ENCODE results near the gene TNFAIP8.
A peak's percentile ranks its signal among the peaks of the same experiment; 100 is the strongest.

Gene TNFAIP8

DNA sequence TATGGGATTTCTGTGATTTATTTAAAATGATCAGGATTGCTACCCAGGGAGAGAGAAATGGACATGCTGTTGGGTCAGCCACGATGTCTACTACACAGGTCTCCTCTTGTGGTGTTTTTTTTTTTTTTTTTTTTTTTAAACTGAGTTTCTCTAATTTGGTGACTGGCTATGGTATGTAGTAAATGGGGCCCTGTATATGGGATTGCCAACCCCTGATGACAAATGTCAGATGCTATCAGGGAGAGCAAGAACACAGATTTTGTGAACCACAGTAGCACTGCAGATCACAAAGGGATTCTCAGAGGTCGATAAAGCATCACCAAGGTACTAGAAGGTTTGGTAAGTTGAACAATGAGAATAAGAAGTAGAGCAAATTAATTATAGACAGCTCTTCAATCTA is 16.5 kb upstream of the TNFAIP8 start:
- H3K27ac ChIP-seq (ENCODE audit: insufficient read depth in 1 of 2, low read depth in 1 of 2, low read length in 2 of 2, poor library complexity in 1 of 2, severe bottlenecking in 2 of 2), result no peak overlapping the region
- WGBS (ENCODE audit: insufficient coverage), result 80% methylated on average over 2 of the region's 2 CpGs
- peaks cover 0 to 3% (median 0%) of the 10 kb centered on the region in 4 experiments for H3K36me3 ChIP-seq (ENCODE audit: control insufficient read depth in 4 of 4, insufficient read depth in 4 of 4, low read length in 3 of 4)
- CTCF ChIA-PET, result interaction anchor here (0.9 to 3.6 kb wide), 9 partner anchors 8 to 73 kb away, joined by 3 to 14 read pairs (median 4); partner anchors contain the start of gene TNFAIP8
- H3K4me1 ChIP-seq (ENCODE audit: control extremely low read depth in 1 of 4, control insufficient read depth in 4 of 4, insufficient read depth in 4 of 4, low read length in 3 of 4), result peaks cover 37 to 74% (median 57%) of the 10 kb centered on the region in 4 experiments
- H3K27me3 ChIP-seq (replicated peaks in 2 of 5; ENCODE audit: control insufficient read depth in 4 of 5, insufficient read depth in 5 of 5, low read length in 4 of 5), result no peaks in the 10 kb centered on the region
- DNase-seq, result no peak
- peaks cover 0 to 2% (median 0%) of the 10 kb centered on the region in 5 experiments for H3K9me3 ChIP-seq (ENCODE audit: control extremely low read depth in 1 of 5, control insufficient read depth in 4 of 5, insufficient read depth in 2 of 5, low read depth in 1 of 5, low read length in 4 of 5)
- POLR2A ChIA-PET, result no interaction called here
- no peak overlapping the region for H3K4me3 ChIP-seq (ENCODE audit: control insufficient read depth in 1 of 7, extremely low read depth in 1 of 7, insufficient read depth in 4 of 7, low read depth in 2 of 7, low read length in 6 of 7)

DNA sequence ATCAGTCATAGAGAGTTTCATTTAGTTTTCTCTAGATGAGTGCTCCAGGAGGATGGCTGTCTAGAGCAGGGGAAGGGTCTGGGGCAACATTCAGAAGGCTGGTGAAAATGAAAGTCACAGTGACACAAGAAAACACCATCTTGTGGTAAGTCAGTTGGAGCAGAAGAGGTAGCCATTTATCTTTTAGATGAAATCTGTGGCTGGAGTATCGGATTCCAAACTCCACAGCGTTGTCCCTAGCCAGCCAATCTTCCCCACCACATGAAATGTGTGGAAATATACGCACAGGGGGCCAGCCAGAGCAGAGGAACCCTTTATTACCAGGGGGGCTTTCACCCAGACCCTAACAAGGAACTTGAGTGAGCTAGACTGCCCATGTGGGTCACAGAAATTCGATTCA is 15.9 kb upstream of the TNFAIP8 start:
- peaks cover 0 to 2% (median 0%) of the 10 kb centered on the region in 5 experiments for H3K9me3 ChIP-seq (ENCODE audit: control extremely low read depth in 1 of 5, control insufficient read depth in 4 of 5, insufficient read depth in 2 of 5, low read depth in 1 of 5, low read length in 4 of 5)
- H3K4me3 ChIP-seq (ENCODE audit: control insufficient read depth in 1 of 7, extremely low read depth in 1 of 7, insufficient read depth in 4 of 7, low read depth in 2 of 7, low read length in 6 of 7), result peak overlapping the region in 2 of 7 experiments; percentile 3 to 25
- WGBS (ENCODE audit: insufficient coverage), result 41% methylated on average over 4 of the region's 4 CpGs
- peak overlapping the region in 1 of 2 experiments; percentile 28 for H3K27ac ChIP-seq (ENCODE audit: insufficient read depth in 1 of 2, low read depth in 1 of 2, low read length in 2 of 2, poor library complexity in 1 of 2, severe bottlenecking in 2 of 2)
- ChIA-PET POLR2A (interaction anchor here (1.1 kb wide), 1 partner anchor 56 kb away, joined by 3 read pairs; no protein-coding TSS in a partner anchor), CTCF (interaction anchor here (0.9 to 2.8 kb wide), 7 partner anchors 9 to 72 kb away, joined by 3 to 10 read pairs (median 8); partner anchors contain the start of gene TNFAIP8)
- H3K4me1 ChIP-seq (ENCODE audit: control extremely low read depth in 1 of 4, control insufficient read depth in 4 of 4, insufficient read depth in 4 of 4, low read length in 3 of 4), result peaks cover 37 to 79% (median 55%) of the 10 kb centered on the region in 4 experiments
- H3K36me3 ChIP-seq (ENCODE audit: control insufficient read depth in 4 of 4, insufficient read depth in 4 of 4, low read length in 3 of 4), result peaks cover 0 to 5% (median 0%) of the 10 kb centered on the region in 4 experiments
- H3K27me3 ChIP-seq (replicated peaks in 2 of 5; ENCODE audit: control insufficient read depth in 4 of 5, insufficient read depth in 5 of 5, low read length in 4 of 5), result no peaks in the 10 kb centered on the region
- DNase-seq, result peak in 2 of 3 donors; percentile 71 to 78

DNA sequence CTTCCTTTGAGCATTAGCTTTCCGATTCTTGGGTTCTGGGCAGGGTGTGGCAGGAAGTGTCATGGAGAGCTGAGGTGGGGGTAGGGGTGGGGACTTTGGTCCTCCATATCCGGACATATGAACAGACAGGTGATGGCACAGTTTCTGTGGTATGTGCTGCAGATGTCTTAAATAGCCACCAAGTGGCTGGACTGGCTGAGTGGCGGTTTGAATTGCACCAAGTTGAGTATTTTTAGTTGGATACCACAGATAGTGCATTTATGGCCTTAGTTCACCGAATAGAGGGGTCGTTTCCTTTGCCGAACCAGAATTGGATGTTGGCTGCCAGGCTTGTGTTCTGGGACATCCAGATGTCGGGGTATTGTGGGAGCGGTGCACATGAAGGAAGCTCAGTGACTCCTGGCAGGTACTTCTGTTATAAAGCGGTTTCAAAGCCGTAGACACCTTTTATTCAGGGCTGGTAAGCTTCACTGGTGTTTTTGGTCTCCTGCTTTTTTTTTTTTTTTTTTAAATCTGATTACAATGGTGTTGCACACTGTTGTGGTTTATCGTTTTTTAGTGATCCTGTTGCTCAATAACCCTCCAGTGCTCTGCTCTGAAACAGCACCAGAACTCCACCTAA is 15.1 kb upstream of the TNFAIP8 start:
- Histone ChIP-seq H3K4me1 (ENCODE audit: control extremely low read depth in 1 of 4, control insufficient read depth in 4 of 4, insufficient read depth in 4 of 4, low read length in 3 of 4) (peaks cover 39 to 84% (median 52%) of the 10 kb centered on the region in 4 experiments), H3K4me3 (ENCODE audit: control insufficient read depth in 1 of 7, extremely low read depth in 1 of 7, insufficient read depth in 4 of 7, low read depth in 2 of 7, low read length in 6 of 7) (no peak overlapping the region), H3K36me3 (ENCODE audit: control insufficient read depth in 4 of 4, insufficient read depth in 4 of 4, low read length in 3 of 4) (peaks cover 0 to 2% (median 0%) of the 10 kb centered on the region in 4 experiments), H3K27me3 (replicated peaks in 2 of 5; ENCODE audit: control insufficient read depth in 4 of 5, insufficient read depth in 5 of 5, low read length in 4 of 5) (no peaks in the 10 kb centered on the region), H3K27ac (ENCODE audit: insufficient read depth in 1 of 2, low read depth in 1 of 2, low read length in 2 of 2, poor library complexity in 1 of 2, severe bottlenecking in 2 of 2) (peak overlapping the region in 1 of 2 experiments; percentile 28), H3K9me3 (ENCODE audit: control extremely low read depth in 1 of 5, control insufficient read depth in 4 of 5, insufficient read depth in 2 of 5, low read depth in 1 of 5, low read length in 4 of 5) (peaks cover 0 to 2% (median 0%) of the 10 kb centered on the region in 5 experiments)
- peak in 1 of 3 donors; percentile 58 for DNase-seq
- ChIA-PET POLR2A (interaction anchor here (1.1 kb wide), 1 partner anchor 57 kb away, joined by 3 read pairs; no protein-coding TSS in a partner anchor), CTCF (interaction anchor here (0.9 to 2.8 kb wide), 8 partner anchors 10 to 72 kb away, joined by 3 to 10 read pairs (median 7); partner anchors contain the start of gene TNFAIP8)
- 86% methylated on average over 8 of the region's 11 CpGs for WGBS (ENCODE audit: insufficient coverage)

DNA sequence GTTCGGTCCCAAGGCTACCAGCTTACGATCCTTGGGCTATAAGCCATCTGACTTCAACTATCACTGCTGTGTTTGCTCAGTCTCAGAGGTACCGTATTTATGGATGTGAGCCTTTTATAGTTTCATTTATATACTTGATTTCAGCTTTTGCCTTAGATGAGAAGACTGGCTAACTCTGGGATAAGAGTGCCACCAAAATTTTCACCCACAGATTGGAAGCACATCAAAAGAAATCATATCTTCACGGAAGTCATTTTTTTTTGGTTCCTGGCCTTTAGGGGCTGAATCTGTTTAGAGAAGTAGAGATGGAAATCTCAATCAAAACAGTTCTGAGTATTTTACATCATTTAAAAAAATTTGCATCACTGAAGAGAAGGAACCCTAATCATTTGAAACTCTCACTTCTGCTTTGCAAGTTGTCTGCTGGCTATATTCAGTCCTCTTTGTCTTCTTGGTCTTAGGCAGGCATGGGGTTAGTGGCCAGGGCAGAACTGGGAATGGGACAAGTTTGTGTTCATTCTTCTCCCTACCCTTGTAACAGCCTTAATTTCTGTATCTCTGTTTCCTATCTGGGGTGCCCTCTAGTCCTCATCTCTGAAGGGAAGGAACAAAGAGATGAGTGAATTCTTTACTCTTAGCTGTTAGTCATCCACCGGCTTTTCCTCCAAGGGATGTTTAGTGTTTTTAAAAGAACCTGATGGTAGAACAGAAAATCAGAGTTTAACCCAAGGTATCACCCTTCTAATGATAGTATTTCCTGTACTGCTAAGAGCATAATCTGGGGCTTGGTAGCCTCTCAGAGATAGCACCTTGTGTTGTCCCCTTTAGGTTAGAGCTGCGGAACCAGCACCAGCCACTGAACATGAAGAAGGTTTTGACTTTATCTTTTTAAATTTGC is 14.1 kb upstream of the TNFAIP8 start:
- Histone ChIP-seq H3K27ac (ENCODE audit: insufficient read depth in 1 of 2, low read depth in 1 of 2, low read length in 2 of 2, poor library complexity in 1 of 2, severe bottlenecking in 2 of 2) (peak overlapping the region in 1 of 2 experiments; percentile 23), H3K36me3 (ENCODE audit: control insufficient read depth in 4 of 4, insufficient read depth in 4 of 4, low read length in 3 of 4) (peaks cover 0 to 7% (median 2%) of the 10 kb centered on the region in 4 experiments), H3K4me1 (ENCODE audit: control extremely low read depth in 1 of 4, control insufficient read depth in 4 of 4, insufficient read depth in 4 of 4, low read length in 3 of 4) (peaks cover 33 to 82% (median 53%) of the 10 kb centered on the region in 4 experiments), H3K4me3 (ENCODE audit: control insufficient read depth in 1 of 7, extremely low read depth in 1 of 7, insufficient read depth in 4 of 7, low read depth in 2 of 7, low read length in 6 of 7) (no peak overlapping the region), H3K9me3 (ENCODE audit: control extremely low read depth in 1 of 5, control insufficient read depth in 4 of 5, insufficient read depth in 2 of 5, low read depth in 1 of 5, low read length in 4 of 5) (peaks cover 0 to 2% (median 0%) of the 10 kb centered on the region in 5 experiments), H3K27me3 (replicated peaks in 2 of 5; ENCODE audit: control insufficient read depth in 4 of 5, insufficient read depth in 5 of 5, low read length in 4 of 5) (no peaks in the 10 kb centered on the region)
- ChIA-PET CTCF (interaction anchor here (1.0 to 2.8 kb wide), 8 partner anchors 11 to 71 kb away, joined by 3 to 10 read pairs (median 7); partner anchors contain the start of gene TNFAIP8), POLR2A (no interaction called here)
- WGBS (ENCODE audit: insufficient coverage), result 100% methylated on average over 2 of the region's 6 CpGs
- DNase-seq, result peak in 1 of 3 donors; percentile 52

DNA sequence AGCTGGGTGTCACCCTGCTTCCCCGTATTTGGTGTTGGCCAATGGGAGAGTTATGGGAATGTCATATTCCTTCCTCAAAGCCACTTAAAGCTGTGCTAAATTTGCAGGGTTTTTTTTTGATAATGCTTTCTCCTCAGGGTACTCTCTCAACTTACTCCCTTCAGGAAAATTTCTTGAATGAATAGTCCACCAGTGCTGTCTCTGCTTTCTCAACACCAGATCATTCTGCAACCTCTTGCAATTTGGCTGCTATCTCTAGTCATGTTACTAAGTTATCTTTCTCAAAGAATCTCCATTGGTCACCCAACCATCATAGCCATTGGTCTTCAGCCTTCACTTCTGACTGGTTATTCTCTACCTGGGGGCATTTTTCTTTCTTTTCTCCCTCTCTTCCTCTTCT is 13.4 kb upstream of the TNFAIP8 start:
- CTCF ChIA-PET, result interaction anchor here (1.0 to 2.7 kb wide), 3 partner anchors 15 to 69 kb away, joined by 3 to 12 read pairs (median 4); no protein-coding TSS in a partner anchor
- H3K4me3 ChIP-seq (ENCODE audit: control insufficient read depth in 1 of 7, extremely low read depth in 1 of 7, insufficient read depth in 4 of 7, low read depth in 2 of 7, low read length in 6 of 7), result no peak overlapping the region
- peaks cover 0 to 2% (median 0%) of the 10 kb centered on the region in 5 experiments for H3K9me3 ChIP-seq (ENCODE audit: control extremely low read depth in 1 of 5, control insufficient read depth in 4 of 5, insufficient read depth in 2 of 5, low read depth in 1 of 5, low read length in 4 of 5)
- no peak for DNase-seq
- WGBS (ENCODE audit: insufficient coverage), result no CpG with 5 or more reads among the region's 1 CpG
- POLR2A ChIA-PET, result no interaction called here
- H3K27me3 ChIP-seq (replicated peaks in 2 of 5; ENCODE audit: control insufficient read depth in 4 of 5, insufficient read depth in 5 of 5, low read length in 4 of 5), result no peaks in the 10 kb centered on the region
- H3K27ac ChIP-seq (ENCODE audit: insufficient read depth in 1 of 2, low read depth in 1 of 2, low read length in 2 of 2, poor library complexity in 1 of 2, severe bottlenecking in 2 of 2), result no peak overlapping the region
- H3K36me3 ChIP-seq (ENCODE audit: control insufficient read depth in 4 of 4, insufficient read depth in 4 of 4, low read length in 3 of 4), result peaks cover 0 to 7% (median 2%) of the 10 kb centered on the region in 4 experiments
- H3K4me1 ChIP-seq (ENCODE audit: control extremely low read depth in 1 of 4, control insufficient read depth in 4 of 4, insufficient read depth in 4 of 4, low read length in 3 of 4), result peaks cover 26 to 75% (median 47%) of the 10 kb centered on the region in 4 experiments

DNA sequence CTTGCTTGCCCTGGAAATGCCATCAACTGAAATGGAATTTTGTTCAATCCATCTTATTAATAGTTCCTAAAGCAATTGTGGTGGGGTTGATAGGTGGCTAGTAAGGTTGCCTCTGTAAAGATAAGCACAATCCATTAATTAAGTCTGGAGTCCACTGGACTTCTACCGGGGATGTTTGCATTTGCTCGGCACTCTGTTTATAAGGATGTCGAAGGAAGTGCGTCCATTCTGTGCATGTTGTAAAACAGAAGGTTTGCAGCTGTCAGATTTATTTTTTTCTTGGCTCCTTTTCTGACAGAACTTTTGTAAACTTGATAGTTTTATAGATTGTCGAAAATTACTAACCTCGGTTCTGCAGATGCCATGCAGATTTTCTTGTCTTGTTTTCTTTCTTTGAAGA is 12.8 kb upstream of the TNFAIP8 start:
- H3K4me1 ChIP-seq (ENCODE audit: control extremely low read depth in 1 of 4, control insufficient read depth in 4 of 4, insufficient read depth in 4 of 4, low read length in 3 of 4), result peaks cover 20 to 68% (median 44%) of the 10 kb centered on the region in 4 experiments
- peaks cover 0 to 2% (median 0%) of the 10 kb centered on the region in 5 experiments for H3K9me3 ChIP-seq (ENCODE audit: control extremely low read depth in 1 of 5, control insufficient read depth in 4 of 5, insufficient read depth in 2 of 5, low read depth in 1 of 5, low read length in 4 of 5)
- POLR2A ChIA-PET, result interaction anchor here (1.5 kb wide), 1 partner anchor 8 kb away, joined by 3 read pairs; no protein-coding TSS in a partner anchor
- H3K4me3 ChIP-seq (ENCODE audit: control insufficient read depth in 1 of 7, extremely low read depth in 1 of 7, insufficient read depth in 4 of 7, low read depth in 2 of 7, low read length in 6 of 7), result no peak overlapping the region
- no peak for DNase-seq
- peaks cover 0 to 7% (median 2%) of the 10 kb centered on the region in 4 experiments for H3K36me3 ChIP-seq (ENCODE audit: control insufficient read depth in 4 of 4, insufficient read depth in 4 of 4, low read length in 3 of 4)
- no peaks in the 10 kb centered on the region for H3K27me3 ChIP-seq (replicated peaks in 2 of 5; ENCODE audit: control insufficient read depth in 4 of 5, insufficient read depth in 5 of 5, low read length in 4 of 5)
- CTCF ChIA-PET, result interaction anchor here (2.7 kb wide), 1 partner anchor 14 kb away, joined by 12 read pairs; no protein-coding TSS in a partner anchor
- 92% methylated on average over 4 of the region's 6 CpGs for WGBS (ENCODE audit: insufficient coverage)
- H3K27ac ChIP-seq (ENCODE audit: insufficient read depth in 1 of 2, low read depth in 1 of 2, low read length in 2 of 2, poor library complexity in 1 of 2, severe bottlenecking in 2 of 2), result no peak overlapping the region
